GM19238 (cell line): Measurements from ENCODE around the gene HMCN2.

Source experiments
- DNase-seq: peaks from one replicate; pipeline ENCODE4 v3.0.0; 2011; ENCODE audit warnings: low spot score; ENCODE audit not compliant: insufficient read length

The HMCN2 gene

DNA sequence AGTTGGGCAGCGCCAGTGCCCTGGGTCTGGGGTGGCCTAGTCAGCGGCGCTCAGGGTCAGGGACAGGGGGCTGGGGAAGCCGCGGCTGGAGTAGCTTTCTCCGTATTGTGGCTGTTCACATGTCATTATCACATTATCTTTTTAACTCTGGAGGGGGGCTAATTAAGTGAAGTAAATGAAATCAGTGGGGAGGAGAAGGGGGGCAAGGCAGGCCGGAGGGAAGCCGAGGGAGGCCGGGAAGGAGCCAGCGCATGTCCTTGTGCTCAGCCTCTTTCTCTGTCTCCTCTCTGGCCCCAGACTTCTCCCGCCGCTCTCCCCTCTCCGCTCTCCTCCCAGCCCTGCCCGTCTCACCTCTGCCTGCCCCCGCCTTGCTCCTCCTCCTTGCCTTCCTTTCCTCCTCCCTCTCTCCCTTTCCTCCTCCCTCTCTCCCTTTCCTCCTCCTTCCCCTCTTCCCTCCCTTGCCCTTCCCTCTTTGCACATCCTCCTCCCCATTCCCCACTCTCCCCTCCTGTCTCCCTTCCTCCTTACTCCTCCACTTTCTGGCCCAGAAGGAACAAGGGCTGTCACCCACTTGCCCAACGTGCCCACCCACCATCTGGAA, 217.9 kb downstream of the HMCN2 start:
- DNase-seq, result no peak
